GM18502 (cell line): Measurements from ENCODE around the gene USPL1.
"Not testable (repeated sequence)": the region's sequence is repeated elsewhere in the genome, so short reads cannot be mapped to it uniquely, and the experiment has no call there.

Experiments used
- ATAC-seq: cut with Tn5 transposase; IDR thresholded peaks from one replicate; pipeline ENCODE4 v1.9.1; 2021; ENCODE audit warnings: mild to moderate bottlenecking; ENCODE audit not compliant: unreplicated experiment, poor library complexity

The USPL1 gene

DNA sequence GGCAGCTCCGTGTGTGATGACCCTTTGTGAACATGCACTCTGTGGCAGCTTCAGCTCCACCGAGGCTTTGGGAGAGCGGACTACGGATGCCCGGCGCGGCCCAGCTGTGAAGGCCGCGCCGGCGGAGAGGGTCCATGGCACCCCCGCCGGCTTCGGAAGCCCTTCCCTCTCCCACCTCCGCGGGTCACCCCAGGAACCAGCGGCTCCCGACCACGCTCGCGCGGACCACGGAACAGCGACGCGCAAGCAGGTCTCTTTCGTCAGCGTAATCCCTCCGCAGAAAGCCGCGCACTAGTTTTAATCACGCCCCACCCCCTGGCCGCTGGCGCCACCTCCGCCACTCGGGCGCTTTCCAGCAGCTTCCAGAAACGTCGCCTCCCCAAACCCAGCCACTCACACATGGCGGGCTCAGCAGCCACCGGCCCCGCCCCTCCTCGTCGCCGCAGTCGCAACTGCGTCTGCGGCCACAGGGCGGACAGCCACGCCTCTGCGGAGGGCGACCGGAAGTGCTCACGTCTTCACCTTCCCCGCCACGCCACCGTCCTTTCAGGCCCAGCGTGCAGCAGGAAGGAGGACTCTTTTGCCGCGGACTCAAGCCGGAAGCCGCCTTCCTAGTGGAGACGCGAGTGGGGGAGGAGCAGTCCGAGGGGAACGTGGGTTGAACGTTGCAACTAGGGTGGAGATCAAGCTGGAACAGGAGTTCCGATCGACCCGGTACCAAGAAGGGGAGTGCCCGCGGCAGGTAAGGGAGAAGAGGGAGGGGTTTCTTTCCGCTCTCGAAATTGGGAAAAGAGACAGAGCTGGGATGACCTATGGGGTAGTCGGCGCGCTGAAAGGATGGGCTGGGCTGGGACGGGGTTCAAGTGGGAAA lies at the start of gene USPL1:
USPL1 (plus strand) TSS at position 606 of the 871 bp plus-strand sequence. CDS start 3,221 bp downstream, outside the sequence.
- peak; percentile 87 for ATAC-seq

DNA sequence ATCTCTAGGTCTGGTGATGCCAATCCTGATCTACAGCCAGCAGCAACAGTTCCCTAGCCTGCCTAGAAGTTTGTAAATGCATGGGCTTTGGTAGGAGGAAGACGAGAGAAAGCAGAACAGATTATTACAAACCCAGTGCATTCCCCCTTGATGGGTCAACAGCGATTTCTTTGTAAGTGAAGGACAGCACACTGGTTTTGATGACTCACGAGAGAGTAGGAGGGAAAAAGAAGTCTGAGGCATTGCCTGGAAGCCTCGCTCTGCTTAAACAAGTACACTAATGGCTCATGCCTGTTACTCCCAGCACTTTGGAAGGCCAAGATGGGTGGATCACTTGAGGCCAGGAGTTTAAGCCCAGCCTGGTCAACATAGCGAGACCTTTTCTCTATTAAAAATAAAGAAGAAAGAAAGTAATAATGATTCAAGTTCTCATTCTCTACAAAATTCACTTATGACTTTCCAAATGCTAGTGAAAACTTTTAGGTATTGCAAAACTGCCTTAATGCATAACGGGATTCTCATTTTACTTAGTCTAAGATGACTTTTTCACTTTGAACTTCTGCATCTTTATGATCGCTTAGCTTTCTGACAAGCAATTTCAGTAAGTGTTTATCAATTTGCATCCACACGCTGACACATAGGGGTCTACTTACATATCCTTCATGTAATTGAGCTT lies 47.7 kb upstream of the USPL1 start:
- ATAC-seq: no peak

DNA sequence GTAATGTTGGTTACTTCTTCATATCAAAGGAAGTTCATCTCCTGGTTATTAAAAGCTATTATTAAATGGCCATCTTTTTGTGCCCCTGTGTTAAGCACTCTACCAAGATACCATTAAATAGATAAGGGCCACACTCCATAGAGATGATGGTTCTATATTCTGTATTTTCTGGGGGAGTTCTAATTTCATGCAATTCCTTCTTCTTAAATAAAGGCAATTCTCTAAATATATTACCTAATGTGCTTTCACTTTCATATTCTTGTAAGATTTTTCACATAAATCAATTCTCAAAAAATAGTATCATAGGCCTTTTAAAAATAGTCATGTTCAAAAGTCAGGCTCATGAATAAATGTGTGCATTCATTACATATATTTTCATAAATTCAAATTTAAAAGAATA lies 47.0 kb upstream of the USPL1 start:
- no peak for ATAC-seq

DNA sequence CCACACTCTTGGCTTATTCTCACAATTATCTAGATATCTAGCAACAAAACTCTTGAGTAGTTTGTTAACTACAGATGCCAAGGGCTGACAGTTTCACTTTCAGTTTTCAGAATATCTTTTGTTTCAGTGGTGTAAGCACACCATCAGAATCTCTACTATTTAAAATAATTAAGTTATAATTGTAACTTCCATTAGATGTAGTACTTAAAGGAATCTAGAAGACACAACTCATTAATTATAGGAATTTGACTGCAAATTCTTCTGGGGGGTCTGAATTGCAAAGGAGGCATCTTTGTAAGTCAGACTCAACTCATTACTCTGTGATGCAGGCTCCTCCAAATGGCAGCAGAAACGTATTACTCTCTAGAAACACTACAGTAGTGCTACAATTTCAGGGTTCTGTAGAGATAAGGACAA lies 44.9 kb upstream of the USPL1 start:
- peak; percentile 78 for ATAC-seq

DNA sequence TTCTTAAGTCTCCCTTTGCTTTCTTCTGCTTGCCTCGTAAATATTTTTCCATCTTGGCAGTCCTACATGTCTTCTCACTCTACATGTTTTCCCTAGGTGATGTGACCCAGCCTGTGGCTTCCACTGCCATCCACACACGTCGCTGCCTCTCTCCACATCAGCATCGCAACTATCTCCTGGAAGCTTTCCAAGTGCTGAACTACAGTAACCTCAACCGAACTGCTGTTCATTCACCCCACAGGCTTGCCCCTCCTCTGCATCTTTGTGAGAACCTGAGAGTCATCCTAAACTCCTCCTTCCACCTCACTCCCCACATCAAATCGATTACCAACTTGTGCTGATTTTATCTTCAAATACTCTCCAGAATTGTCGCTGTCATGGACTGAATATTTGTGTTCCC lies 41.2 kb upstream of the USPL1 start:
- no peak for ATAC-seq

DNA sequence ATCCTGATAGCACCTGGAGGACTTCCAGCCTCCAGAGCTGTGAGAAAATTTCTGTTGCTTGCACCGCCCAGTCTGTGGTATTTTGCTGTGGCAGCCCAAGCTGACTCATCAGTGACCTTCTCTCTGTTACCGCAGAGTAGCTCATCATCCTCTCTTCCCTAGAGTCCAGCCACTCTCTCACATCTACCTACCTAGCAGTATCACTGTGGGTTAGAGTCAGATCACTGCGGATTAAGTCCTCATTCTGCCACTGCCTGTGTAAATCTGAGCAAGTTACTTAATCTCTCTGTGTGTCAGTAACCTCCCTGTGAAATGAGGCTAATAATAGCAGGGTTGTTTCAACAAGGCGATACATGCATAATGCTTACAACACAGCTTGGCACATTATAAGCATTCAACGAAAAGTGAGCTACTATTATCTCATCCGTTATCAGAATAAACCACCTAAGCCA lies 40.3 kb upstream of the USPL1 start:
- peak; percentile 72 for ATAC-seq

DNA sequence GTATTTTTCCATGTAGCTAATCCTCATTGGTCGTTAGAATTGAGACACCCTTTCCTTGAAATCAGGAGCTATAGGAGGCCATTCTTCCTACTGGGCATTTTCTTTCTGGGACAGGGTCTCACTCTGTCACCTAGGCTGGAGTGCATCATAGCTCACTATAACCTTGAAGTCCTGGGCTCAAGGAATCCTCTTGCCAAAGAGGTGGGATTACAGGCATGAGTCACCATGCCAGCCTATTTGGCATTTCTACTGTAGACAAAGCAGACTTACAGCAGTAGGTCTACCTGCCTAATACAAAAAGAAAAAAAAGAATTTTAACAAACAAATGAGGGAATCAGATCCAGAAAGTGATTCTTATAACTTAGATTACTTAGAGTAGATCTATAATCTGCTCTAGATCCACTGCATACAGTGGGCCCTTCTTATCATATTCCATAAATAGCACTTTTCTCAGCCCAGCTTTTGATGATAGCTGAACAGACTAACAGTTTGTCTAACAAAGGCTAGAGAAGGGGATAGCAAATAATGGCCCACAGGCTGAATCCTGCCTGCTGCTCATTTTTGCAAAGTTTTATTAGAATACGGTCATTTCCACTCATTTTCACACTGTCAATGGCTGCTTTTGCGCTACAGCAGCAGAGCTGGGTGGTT lies 36.7 kb upstream of the USPL1 start:
- no peak for ATAC-seq

DNA sequence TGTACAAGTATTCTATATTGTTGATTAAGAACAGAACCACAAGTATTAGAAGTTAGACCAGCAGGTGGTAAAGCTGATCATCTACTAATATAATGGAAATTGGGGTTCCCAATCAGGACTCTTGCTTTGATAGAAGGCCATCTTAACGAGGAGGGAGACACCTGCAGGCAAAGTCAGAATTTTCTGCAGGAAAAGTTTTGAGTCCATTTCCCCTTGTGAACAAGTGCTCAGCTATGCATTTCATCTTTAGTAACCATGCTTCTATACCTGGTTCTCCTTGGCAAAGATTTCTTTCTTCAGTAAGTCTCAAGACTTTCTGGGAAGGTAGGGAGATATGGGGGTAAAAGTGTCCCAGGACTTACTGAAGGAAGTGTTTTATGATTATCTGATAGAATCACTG lies 36.1 kb upstream of the USPL1 start:
- ATAC-seq: no peak

DNA sequence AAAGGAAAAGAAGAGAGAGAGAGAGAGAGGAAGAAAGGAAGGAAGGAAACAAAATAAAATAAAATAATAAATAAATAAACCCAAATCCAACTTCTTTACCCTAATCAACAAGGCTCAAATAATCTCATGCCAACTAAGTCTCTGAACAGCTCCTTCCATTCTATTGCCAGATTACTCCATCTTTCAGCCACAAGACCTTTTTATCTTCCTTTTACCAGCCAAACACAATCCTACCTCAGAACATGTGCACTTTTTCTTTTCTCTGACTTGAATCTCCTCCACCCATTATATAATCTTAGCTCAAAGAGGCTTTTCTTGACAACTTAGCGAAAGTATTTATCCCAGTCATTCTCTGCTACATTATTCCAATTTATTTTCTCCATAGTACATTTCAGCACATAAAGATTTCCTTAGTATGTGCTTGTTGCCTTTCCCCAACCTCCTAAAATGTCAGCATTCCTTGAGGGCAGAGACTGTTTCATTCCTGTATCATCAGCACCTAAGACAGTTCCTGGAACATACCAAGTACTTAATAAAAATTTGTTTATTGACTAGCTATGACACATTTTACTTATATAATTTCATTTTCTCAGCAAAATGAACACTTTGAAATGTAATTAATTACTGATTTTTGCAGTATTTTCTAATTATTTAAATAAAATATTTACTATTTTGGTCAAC lies 33.5 kb upstream of the USPL1 start:
- no peak for ATAC-seq

DNA sequence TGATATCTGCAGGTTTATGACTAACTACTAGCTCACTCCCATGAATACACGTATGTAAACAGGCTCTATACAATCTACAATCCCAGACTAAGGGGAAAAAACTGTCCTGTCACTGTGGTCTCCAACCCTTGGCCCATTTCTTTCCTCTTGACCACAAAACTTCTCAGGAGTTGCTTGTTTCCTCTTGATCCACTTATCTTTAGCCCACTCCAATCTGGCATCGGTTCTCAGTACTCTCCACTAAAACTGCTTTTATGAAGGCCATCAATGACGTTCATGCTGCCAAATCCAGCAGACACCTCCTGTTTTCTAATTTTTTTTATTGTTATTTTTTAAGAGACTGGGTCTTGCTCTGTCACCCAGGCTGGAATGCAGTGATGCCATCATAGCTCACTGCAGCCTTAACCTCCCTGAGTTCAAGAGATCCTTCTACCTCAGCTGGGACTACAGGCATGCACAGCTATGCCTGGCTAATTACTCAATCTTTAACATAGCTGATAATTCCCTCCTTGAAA lies 31.9 kb upstream of the USPL1 start:
- ATAC-seq: no peak

DNA sequence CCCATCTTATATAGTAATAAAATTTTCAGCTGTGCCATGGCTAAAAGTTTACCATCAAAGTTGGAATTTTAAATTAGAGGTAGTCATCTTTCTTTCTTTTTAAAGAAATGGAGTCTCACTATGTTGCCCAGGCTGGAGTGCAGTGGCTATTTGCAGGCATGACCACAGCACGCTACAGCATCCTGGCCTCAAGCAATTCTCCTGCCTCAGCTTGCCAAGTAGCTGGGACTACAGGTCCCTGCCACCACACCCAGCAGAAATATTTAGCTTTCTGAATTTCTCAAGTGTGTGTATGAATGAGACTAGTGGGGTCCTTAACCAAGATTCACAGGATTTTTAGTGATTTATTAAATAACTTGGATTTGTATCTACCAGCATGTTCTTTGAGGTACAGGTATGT lies 30.5 kb upstream of the USPL1 start:
- ATAC-seq: no peak

DNA sequence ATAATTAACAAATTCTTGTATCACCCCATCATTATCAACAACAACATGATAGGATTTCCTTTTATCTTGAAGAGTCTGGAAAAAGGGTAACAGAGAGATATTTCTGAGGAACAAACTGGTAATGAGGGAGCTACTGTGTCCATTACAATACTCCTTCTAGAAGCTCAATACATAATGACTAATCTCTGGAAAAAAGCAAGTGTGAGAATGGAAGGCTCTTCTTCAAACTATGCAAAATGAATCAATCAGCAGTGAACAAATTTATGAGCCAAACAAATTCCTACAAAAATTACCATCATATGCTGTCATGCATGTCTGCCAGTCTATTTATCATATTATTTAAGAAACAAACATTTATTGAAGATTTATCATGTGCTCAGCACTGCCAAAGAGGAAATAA lies 30.0 kb upstream of the USPL1 start:
- no peak for ATAC-seq

DNA sequence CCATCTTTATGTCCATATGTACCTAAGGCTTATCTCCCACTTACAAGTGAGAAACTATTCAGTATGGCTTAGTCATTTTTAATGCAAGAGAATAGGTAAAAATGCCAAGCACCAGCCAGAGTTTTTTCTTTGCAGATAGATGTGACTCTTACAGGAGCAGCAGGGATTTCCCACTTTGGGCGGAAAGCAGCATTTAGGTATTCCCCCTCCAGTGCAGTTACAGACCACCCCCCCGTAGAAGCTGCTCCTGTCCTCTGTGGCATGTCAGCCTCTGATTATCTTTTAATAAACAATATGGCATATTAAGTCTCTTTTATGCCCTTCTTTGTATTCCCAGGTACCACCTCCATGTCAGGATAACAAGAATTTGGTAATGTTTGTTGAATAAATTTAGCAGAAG lies 24.7 kb upstream of the USPL1 start:
- no peak for ATAC-seq

DNA sequence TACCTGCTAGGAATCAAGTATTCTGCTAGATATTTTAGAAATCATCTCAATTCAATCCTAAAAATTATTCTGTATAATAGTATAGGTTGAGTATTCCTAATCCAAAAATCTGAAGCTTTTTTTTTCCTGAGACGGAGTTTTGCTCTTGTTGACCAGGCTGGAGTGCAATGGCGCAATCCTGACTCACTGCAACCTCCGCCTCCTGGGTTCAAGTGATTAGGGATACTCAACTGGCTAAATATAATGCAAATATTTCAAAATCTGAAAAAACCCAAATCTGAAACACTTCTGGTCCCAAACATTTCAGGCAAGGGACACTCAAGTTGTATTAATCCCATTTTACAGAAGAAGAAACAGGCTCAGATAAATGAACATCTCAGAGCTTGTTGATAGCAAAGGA lies 17.2 kb upstream of the USPL1 start:
- ATAC-seq: no peak

DNA sequence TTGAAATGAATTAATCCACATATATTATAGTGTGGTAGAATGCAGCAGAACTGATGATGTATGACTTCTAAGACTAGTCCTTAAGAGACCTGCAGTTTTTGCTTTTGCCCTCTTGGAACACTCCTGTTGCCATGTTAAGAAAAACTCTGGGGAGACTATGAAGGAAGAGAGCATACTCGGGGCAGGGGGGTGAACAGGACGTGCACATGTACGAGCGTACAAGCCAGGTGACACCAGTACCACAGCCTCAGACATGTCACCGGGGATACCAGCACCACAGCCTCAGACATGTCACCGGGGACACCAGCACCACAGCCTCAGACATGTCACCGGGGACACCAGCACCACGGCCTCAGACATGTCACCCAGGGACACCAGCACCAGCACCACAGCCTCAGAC lies 15.9 kb upstream of the USPL1 start:
- ATAC-seq: no peak

DNA sequence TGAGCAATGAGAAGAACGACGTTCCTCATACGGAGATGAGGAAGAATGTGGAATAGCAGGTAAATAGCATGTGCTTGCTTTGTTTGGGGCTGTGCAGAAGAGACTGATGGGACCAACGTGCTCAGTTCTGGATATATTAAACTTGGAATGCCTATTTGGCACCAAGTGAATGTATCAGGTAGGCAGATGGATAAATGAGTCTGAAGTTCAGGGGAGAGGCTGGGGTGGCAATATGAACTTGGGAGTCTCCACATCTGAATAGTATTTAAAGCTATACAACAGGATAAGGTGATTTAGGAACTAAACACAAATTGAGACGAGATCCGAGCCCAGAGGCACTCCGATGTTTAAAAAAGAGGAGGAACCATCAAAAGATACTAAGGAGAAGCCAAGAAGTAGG lies 12.7 kb upstream of the USPL1 start:
- ATAC-seq: no peak

DNA sequence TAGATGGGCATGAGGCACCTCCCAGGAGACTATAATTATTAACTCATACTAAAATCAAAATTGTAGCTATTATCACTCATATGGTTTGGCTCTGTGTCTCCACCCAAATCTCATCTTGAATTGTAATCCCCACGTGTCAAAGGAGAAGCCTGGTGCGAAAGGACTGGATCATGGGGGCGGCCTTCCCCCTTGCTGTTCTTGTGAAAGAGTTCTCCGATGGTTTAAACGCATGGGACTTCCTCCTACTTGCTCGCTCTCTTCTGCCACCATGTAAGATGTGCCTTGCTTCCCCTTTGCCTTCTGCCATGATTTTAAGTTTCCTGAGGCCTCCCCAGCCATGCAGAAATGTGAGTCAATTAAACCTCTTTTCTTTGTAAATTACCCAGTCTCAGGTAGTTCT lies 10.5 kb upstream of the USPL1 start:
- not testable (repeated sequence) for ATAC-seq

DNA sequence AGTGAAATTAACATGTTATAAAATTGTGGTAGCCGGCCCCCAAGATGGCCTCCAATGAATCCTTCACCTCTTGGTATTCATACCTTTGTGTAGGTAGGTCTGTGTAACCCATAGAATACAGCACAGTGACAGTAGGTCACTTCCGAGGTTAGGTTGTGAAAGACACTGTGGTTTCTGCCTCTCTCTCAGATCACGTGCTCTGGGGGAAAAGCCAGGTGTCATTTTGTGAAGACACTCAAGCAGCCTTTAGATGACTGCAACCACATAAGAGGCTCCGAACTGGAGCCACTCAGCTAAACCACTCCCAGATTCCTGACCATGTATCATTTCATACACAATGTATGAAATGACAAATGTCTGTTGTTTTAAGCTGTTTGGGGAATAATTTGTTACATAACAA lies 9.8 kb upstream of the USPL1 start:
- ATAC-seq: peak; percentile 99

DNA sequence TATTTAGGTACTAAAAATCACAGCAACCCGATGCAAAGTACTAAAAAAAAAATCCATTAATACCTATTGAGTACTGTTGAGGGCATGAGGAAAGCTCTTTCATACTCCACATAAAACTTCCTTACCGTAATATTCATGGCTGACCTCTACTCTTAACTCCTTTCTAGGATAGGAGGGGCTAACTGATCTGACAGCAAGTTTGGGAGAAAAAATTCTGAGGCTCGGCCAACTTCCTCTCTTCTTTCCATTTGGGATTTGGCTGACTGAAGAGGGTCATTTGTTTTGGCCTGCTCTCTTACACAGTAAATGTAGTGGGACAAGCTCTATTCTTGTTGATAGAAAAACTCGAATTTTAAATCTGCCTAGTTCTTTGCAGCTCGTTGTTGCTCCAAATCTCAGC lies 9.4 kb upstream of the USPL1 start:
- ATAC-seq: no peak

DNA sequence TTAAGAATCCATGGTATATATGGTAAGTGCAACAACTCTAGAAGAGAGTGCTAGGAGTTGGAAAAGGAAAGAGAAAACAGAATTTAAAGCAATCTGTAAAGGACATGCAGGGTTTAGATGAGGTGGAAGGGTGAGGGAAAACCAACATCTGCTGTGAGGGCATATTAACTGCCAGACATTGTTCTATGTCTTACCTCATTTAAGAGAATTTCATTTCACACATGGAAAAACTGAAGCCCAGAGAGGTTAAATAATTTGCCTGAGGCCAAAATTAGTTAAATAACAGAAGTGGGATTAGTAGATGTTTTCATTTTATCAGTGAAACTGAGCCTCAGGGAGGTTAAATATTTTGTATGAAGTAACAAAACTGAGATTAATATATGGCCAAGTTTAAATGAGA lies 7.4 kb upstream of the USPL1 start:
- ATAC-seq: no peak
